OCI-LY3 (cell line): ENCODE measurements around the gene SHISA3.

Experiments
- H2AFZ ChIP-seq: fragments of 200-600, 300-600 bp; shearing (Covaris generic); 2 replicates; pipeline ENCODE4 v1.6.0; 2014; ENCODE audit warnings: antibody characterized with exemption, low read depth, low read length
- H3K27ac ChIP-seq: fragments of 200-600, 300-600 bp; sonication (generic); 2 replicates; pipeline ENCODE4 v1.5.1; 2014; ENCODE audit warnings: mild to moderate bottlenecking, low read length, moderate library complexity, mixed read lengths
- H3K27me3 ChIP-seq: fragments of 200-600, 300-600 bp; sonication (generic); 2 replicates; pipeline ENCODE4 v1.6.1; 2014; ENCODE audit warnings: low read depth, low read length, mixed read lengths
- H3K36me3 ChIP-seq: fragments of 200-600, 300-600 bp; sonication (generic); replicated peaks from 2 replicates; pipeline ENCODE3; 2014; ENCODE audit warnings: low read depth, low read length, mixed read lengths
- H3K4me1 ChIP-seq: fragments of 300-600, 200-600 bp; sonication (generic); 2 replicates; pipeline ENCODE4 v1.6.1; 2014; ENCODE audit warnings: low read length, mixed read lengths
- H3K4me2 ChIP-seq: fragments of 200-600, 300-600 bp; sonication (generic); 2 replicates; pipeline ENCODE4 v1.6.1; 2014; ENCODE audit warnings: low read length, mixed read lengths
- H3K4me3 ChIP-seq: fragments of 300-600, 200-600 bp; sonication (generic); 2 replicates; pipeline ENCODE4 v1.5.1; 2014; ENCODE audit warnings: antibody characterized with exemption, mild to moderate bottlenecking, low read length, moderate library complexity
- H3K79me2 ChIP-seq: fragments of 300-600, 200-600 bp; shearing (Covaris generic); 2 replicates; pipeline ENCODE4 v1.6.1; 2014; ENCODE audit warnings: mild to moderate bottlenecking, low read length, mixed read lengths
- H3K9ac ChIP-seq: fragments of 300-600, 200-600 bp; shearing (Covaris generic); 2 replicates; pipeline ENCODE4 v1.6.0; 2014; ENCODE audit warnings: mild to moderate bottlenecking, low read length, moderate library complexity
- H3K9me3 ChIP-seq: fragments of 200-600, 300-600 bp; shearing (Covaris generic); 2 replicates; pipeline ENCODE4 v1.6.1; 2014; ENCODE audit warnings: low read length, mixed read lengths; ENCODE audit not compliant: insufficient read depth
- H4K20me1 ChIP-seq: fragments of 200-600, 300-600 bp; sonication (generic); 2 replicates; pipeline ENCODE4 v1.6.1; 2016; ENCODE audit warnings: low read length, mixed read lengths; ENCODE audit not compliant: insufficient read depth
- EZH2phosphoT487 ChIP-seq: fragments of 200-600 bp; shearing (Covaris generic); IDR thresholded peaks from 2 replicates; pipeline ENCODE4 v1.6.1; 2018; ENCODE audit warnings: antibody characterized with exemption, mixed run types, low read depth
- TF ChIP-seq, protein P1 (sequence below): fragments of 200-600, 300-600 bp; sonication (generic); IDR thresholded peaks from 2 replicates; pipeline ENCODE4 v1.5.1; 2014; ENCODE audit warnings: antibody characterized with exemption, low read length, low read depth

SHISA3 gene

DNA sequence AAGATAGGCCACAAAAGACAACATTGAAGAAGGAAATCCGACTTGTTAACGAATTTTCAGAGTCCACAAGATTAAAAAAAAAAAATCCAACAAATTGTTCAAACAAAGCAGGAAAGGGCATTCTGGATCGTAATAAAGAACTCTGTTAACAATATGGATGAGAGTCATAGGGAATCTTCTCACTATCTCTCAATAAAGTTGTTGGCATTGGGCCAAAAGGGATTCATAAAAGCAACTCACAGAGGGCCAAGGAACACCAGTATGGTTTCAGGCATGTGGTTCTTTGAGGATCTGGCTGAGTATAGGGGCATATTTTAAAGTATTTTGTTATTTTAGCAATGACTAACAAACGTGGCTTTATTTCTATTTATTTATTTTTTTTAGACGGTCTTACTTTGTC is 49.5 kb downstream of the SHISA3 start:
- peaks cover 20% of the 10 kb centered on the region for H3K36me3 ChIP-seq
- no peak for TF ChIP-seq EZH2phosphoT487
- TF ChIP-seq, protein P1, sequence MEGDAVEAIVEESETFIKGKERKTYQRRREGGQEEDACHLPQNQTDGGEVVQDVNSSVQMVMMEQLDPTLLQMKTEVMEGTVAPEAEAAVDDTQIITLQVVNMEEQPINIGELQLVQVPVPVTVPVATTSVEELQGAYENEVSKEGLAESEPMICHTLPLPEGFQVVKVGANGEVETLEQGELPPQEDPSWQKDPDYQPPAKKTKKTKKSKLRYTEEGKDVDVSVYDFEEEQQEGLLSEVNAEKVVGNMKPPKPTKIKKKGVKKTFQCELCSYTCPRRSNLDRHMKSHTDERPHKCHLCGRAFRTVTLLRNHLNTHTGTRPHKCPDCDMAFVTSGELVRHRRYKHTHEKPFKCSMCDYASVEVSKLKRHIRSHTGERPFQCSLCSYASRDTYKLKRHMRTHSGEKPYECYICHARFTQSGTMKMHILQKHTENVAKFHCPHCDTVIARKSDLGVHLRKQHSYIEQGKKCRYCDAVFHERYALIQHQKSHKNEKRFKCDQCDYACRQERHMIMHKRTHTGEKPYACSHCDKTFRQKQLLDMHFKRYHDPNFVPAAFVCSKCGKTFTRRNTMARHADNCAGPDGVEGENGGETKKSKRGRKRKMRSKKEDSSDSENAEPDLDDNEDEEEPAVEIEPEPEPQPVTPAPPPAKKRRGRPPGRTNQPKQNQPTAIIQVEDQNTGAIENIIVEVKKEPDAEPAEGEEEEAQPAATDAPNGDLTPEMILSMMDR, result no peak
- no peak overlapping the region for H3K4me2 ChIP-seq
- no peaks in the 10 kb centered on the region for H3K79me2 ChIP-seq
- H3K4me3 ChIP-seq, result no peak overlapping the region
- H3K27me3 ChIP-seq, result no peaks in the 10 kb centered on the region
- no peaks in the 10 kb centered on the region for H3K9me3 ChIP-seq
- no peak overlapping the region for H2AFZ ChIP-seq
- H3K4me1 ChIP-seq, result peaks cover 48% of the 10 kb centered on the region
- no peaks in the 10 kb centered on the region for H4K20me1 ChIP-seq
- no peak overlapping the region for H3K9ac ChIP-seq
- no peak overlapping the region for H3K27ac ChIP-seq
